HCT116 (cell line): ENCODE results near the gene DCHS2. TPM values are rescaled to one million over a fixed set of nuclear protein-coding genes. Genes with fewer than 3 reads are reported as not detected.

Source experiments
- ATAC-seq: fragments of 200-7000 bp; cut with Tn5 transposase; 2 replicates; pipeline ENCODE4 v1.9.1; 2020; ENCODE audit warnings: mild to moderate bottlenecking, moderate library complexity
- BruUV-seq: library from RNA; stranded (reverse); fragments of 400-500 nt; replicated peaks from 2 replicates; lab custom pipeline; 2021; lab: Mats Ljungman, UMichigan
- CTCF ChIA-PET: fragments of 300-600 bp; sonication (Branson Sonifier 250); formaldehyde crosslinking; loops from one replicate; lab custom pipeline; 2021; ENCODE audit warnings: antibody characterized with exemption; lab: Charles Lee
- POLR2A ChIA-PET: fragments of 300-600, 350-600 bp; sonication (Branson Sonifier 250); formaldehyde crosslinking; loops from one replicate; lab custom pipeline; 2021; ENCODE audit warnings: antibody characterized with exemption; lab: Charles Lee
- RAD21 ChIA-PET, 2 experiments: fragments of 300-600 bp; sonication (Branson Sonifier 250); formaldehyde crosslinking; loops; one replicate each; lab custom pipeline; 2023; ENCODE audit warnings: low total read pairs in 2 of 2; ENCODE audit not compliant: uncharacterized antibody in 2 of 2, unreplicated experiment in 2 of 2, low non-redundant PET in 1 of 2; lab: Charles Lee
- DNase-seq: peaks from one replicate; pipeline ENCODE4 v3.0.0-alpha.2; 2010; ENCODE audit warnings: low read depth, low spot score
- H2AFZ ChIP-seq: fragments of 200-600 bp; shearing (Covaris generic), sonication (generic); 2 replicates; pipeline ENCODE4 v1.6.1; 2017; ENCODE audit warnings: low read depth, mixed run types, mixed read lengths, antibody characterized with exemption, low read length; ENCODE audit not compliant: poor library complexity, severe bottlenecking
- H3K27ac ChIP-seq: 2 replicates; pipeline ENCODE4 v1.5.1; 2012; ENCODE audit warnings: low read depth, low read length
- H3K27me3 ChIP-seq: fragments of 200-600 bp; sonication (generic); 2 replicates; pipeline ENCODE4 v1.6.1; 2016; ENCODE audit warnings: mixed run types, low read length, mixed read lengths; ENCODE audit not compliant: insufficient read depth
- H3K36me3 ChIP-seq, 2 experiments: fragments of 200-500 bp in 1 of 2; fragments of 200-600 bp in 1 of 2; sonication (Bioruptor generic) in 1 of 2; sonication (generic) in 1 of 2; 2 replicates each; pipeline versions ENCODE4 v1.5.1 to v1.6.1; 2014 to 2016; ENCODE audit warnings: low read length in 2 of 2, inconsistent platforms in 1 of 2, mixed read lengths in 1 of 2, mixed run types in 1 of 2; ENCODE audit not compliant: insufficient read depth in 2 of 2, control insufficient read depth in 1 of 2
- H3K4me1 ChIP-seq, 2 experiments: fragments of 200-600 bp in 1 of 2; sonication (generic) in 1 of 2; 2 replicates each; pipeline versions ENCODE4 v1.5.1 to v1.6.1; 2012 to 2017; ENCODE audit warnings: low read length in 2 of 2, inconsistent platforms in 1 of 2, mild to moderate bottlenecking in 1 of 2, mixed read lengths in 1 of 2, mixed run types in 1 of 2, moderate library complexity in 1 of 2; ENCODE audit not compliant: insufficient read depth in 2 of 2, control insufficient read depth in 1 of 2
- H3K4me2 ChIP-seq: fragments of 200-600 bp; sonication (generic); 2 replicates; pipeline ENCODE4 v1.6.1; 2017; ENCODE audit warnings: mixed run types, low read length, mixed read lengths
- H3K4me3 ChIP-seq, 2 experiments: fragments of 200-600 bp in 1 of 2; sonication (generic) in 1 of 2; replicated peaks in 1 of 2; 2 replicates each; pipeline ENCODE4 v1.5.1; 2011 to 2016; ENCODE audit warnings: low read length in 2 of 2, control low read depth in 1 of 2, low read depth in 1 of 2, mild to moderate bottlenecking in 1 of 2, mixed read lengths in 1 of 2, mixed run types in 1 of 2
- H3K79me2 ChIP-seq: fragments of 200-600 bp; sonication (generic); 2 replicates; pipeline ENCODE4 v1.6.1; 2017; ENCODE audit warnings: mild to moderate bottlenecking, mixed run types, low read length, moderate library complexity, mixed read lengths; ENCODE audit not compliant: insufficient read depth
- H3K9ac ChIP-seq: fragments of 200-600 bp; sonication (generic); 2 replicates; pipeline ENCODE4 v1.6.1; 2016; ENCODE audit warnings: low read length, mixed read lengths
- H3K9me2 ChIP-seq: fragments of 200-600 bp; sonication (generic), shearing (Covaris generic); 2 replicates; pipeline ENCODE4 v1.6.1; 2017; ENCODE audit warnings: mixed run types, mild to moderate bottlenecking, moderate library complexity; ENCODE audit not compliant: insufficient read depth
- H3K9me3 ChIP-seq, 2 experiments: fragments of 200-500 bp in 1 of 2; fragments of 200-600 bp in 1 of 2; sonication (Bioruptor generic) in 1 of 2; sonication (generic) in 1 of 2; 2 replicates each; pipeline ENCODE4 v1.6.1; 2014 to 2017; ENCODE audit warnings: low read length in 2 of 2, mixed read lengths in 2 of 2, inconsistent platforms in 1 of 2, low read depth in 1 of 2, mild to moderate bottlenecking in 1 of 2, mixed run types in 1 of 2, moderate library complexity in 1 of 2; ENCODE audit not compliant: control insufficient read depth in 1 of 2, insufficient read depth in 1 of 2
- H4K20me1 ChIP-seq: fragments of 200-600 bp; sonication (generic), shearing (Covaris generic); 2 replicates; pipeline ENCODE4 v1.6.1; 2017; ENCODE audit warnings: mixed run types, mild to moderate bottlenecking, moderate library complexity; ENCODE audit not compliant: insufficient read depth
- CBX3 ChIP-seq: IDR thresholded peaks from 2 replicates; pipeline ENCODE4 v1.6.1; 2012; ENCODE audit warnings: low read depth
- CEBPB ChIP-seq: IDR thresholded peaks from 2 replicates; pipeline ENCODE4 v1.6.1; 2012; ENCODE audit warnings: low read depth
- EGR1 ChIP-seq: IDR thresholded peaks from 2 replicates; pipeline ENCODE4 v1.6.1; 2012; ENCODE audit warnings: low read depth
- ELF1 ChIP-seq: IDR thresholded peaks from 2 replicates; pipeline ENCODE4 v1.6.1; 2012; ENCODE audit warnings: low read depth, borderline replicate concordance
- JUND ChIP-seq: IDR thresholded peaks from 2 replicates; pipeline ENCODE4 v1.6.1; 2012
- RAD21 ChIP-seq: IDR thresholded peaks from 2 replicates; pipeline ENCODE4 v1.6.1; 2012; ENCODE audit warnings: low read depth, mild to moderate bottlenecking
- SIN3A ChIP-seq: IDR thresholded peaks from 2 replicates; pipeline ENCODE4 v1.6.1; 2012; ENCODE audit warnings: low read depth
- SP1 ChIP-seq: IDR thresholded peaks from 2 replicates; pipeline ENCODE4 v1.6.1; 2012; ENCODE audit warnings: low read depth
- TCF7L2 ChIP-seq: IDR thresholded peaks from 2 replicates; pipeline ENCODE4 v1.7.0; 2011; ENCODE audit warnings: borderline replicate concordance, inconsistent platforms; ENCODE audit not compliant: insufficient read depth, insufficient read length; ENCODE audit errors: extremely low read depth
- YY1 ChIP-seq: IDR thresholded peaks from 2 replicates; pipeline ENCODE4 v1.6.1; 2011; ENCODE audit warnings: low read length, low read depth, moderate library complexity, mild to moderate bottlenecking; ENCODE audit not compliant: insufficient replicate concordance; ENCODE audit errors: extremely low read depth
- ZFX ChIP-seq: fragments of 450-650 bp; IDR thresholded peaks from 2 replicates; pipeline ENCODE4 v1.6.1; 2017
- ZNF274 ChIP-seq: fragments of 200-500 bp; sonication (Bioruptor generic); IDR thresholded peaks from 2 replicates; pipeline ENCODE4 v1.6.1; 2014; ENCODE audit warnings: mild to moderate bottlenecking, low read depth, low read length, inconsistent platforms
- intact Hi-C: fragments of 100-400 bp; cut with micrococcal nuclease; formaldehyde crosslinking; loops from 2 replicates; pipeline ENCODE4 v1.10.0; 2022
- total RNA-seq: library from RNA; stranded (reverse); gene quantifications from one replicate; pipeline ENCODE4 v1.2.1, GENCODE V29; 2021; ENCODE audit not compliant: unreplicated experiment
- TF ChIP-seq, protein P1 (sequence below), 3 experiments: fragments of 200-600 bp in 1 of 3; sonication (generic) in 1 of 3; IDR thresholded peaks in 2 of 3; conservative IDR thresholded peaks in 1 of 3; 2 replicates each; pipeline ENCODE4 v1.5.1; 2012 to 2017; ENCODE audit warnings: low read depth in 2 of 3, low read length in 2 of 3, antibody characterized with exemption in 1 of 3, borderline replicate concordance in 1 of 3, control low read depth in 1 of 3, mild to moderate bottlenecking in 1 of 3, mixed read lengths in 1 of 3, mixed run types in 1 of 3, moderate library complexity in 1 of 3; ENCODE audit not compliant: insufficient read depth in 1 of 3
- TF ChIP-seq, protein P2 (sequence below): IDR thresholded peaks from 2 replicates; pipeline ENCODE4 v1.6.1; 2012

Gene DCHS2
- total RNA-seq, 1 experiment from 2014 or later: 0.05 TPM

DNA sequence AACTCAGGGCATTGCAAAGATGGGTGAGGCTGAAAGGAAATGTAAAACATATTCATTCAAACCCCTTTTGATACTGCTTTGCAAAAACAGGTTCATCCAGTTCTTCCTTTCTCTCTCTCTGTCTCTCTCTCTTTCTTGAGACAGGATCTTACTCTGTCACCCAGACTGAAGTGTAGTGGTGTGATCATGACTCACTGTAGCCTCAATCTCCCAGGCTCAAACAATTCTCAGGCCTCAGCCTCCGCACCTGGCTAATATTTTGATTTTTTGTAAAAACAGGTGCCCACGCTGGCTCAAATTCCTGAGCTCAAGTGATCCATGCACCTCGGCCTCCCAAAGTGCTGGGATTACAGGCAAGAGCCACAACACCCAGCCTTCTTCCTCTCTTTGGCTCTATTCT is 15.6 kb upstream of the DCHS2 start:
- ATAC-seq: no peak

DNA sequence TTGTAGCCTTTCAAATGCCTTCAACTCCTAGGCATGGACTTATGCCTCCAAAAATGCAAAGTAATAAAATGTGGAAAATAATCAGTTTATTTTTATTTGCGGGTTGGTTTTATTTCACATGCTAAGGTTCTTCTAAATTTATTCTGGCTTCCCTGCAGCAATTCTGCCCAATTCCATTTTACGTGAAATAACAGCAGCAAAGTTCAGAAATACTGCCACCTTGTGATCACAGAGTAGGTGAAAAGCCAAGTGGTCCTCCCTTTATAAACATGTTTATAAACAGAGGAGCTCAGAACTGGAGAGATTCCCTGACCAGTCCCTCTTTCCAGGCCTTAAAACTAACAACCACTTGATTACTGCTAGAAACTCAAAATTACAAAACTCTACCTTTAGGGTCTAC is 14.7 kb upstream of the DCHS2 start:
- intact Hi-C loops: loop anchor here (2.0 to 10.0 kb wide), 4 partner anchors 107 to 719 kb away; partner anchors contain the start of gene SFRP2
- Histone ChIP-seq H3K79me2 (no peaks in the 10 kb centered on the region), H3K9me3 (no peaks in the 10 kb centered on the region), H3K36me3 (no peaks in the 10 kb centered on the region), H3K27me3 (peaks cover 14% of the 10 kb centered on the region), H3K4me2 (no peak overlapping the region), H3K9ac (no peak overlapping the region), H4K20me1 (no peaks in the 10 kb centered on the region), H3K4me3 (no peak overlapping the region), H2AFZ (no peak overlapping the region), H3K4me1 (peaks cover 0 to 2% of the 10 kb centered on the region in 2 experiments; a peak in 1 of 4 replicates), H3K27ac (no peak overlapping the region), H3K9me2 (no peaks in the 10 kb centered on the region)
- DNase-seq: peak; percentile 13
- ATAC-seq: peak; percentile 79
- ChIA-PET CTCF (interaction anchor here (0.6 to 2.2 kb wide), 22 partner anchors 9 to 720 kb away, joined by 3 to 17 read pairs (median 5); partner anchors contain the start of gene PLRG1), POLR2A (no interaction called here), RAD21 (interaction anchor here in 1 of 2 experiments (0.7 to 0.9 kb wide), 2 partner anchors 162 to 177 kb away, joined by 3 to 5 read pairs; no protein-coding TSS in a partner anchor)
- peak; percentile 62 for TF ChIP-seq RAD21
- TF ChIP-seq, protein P1, sequence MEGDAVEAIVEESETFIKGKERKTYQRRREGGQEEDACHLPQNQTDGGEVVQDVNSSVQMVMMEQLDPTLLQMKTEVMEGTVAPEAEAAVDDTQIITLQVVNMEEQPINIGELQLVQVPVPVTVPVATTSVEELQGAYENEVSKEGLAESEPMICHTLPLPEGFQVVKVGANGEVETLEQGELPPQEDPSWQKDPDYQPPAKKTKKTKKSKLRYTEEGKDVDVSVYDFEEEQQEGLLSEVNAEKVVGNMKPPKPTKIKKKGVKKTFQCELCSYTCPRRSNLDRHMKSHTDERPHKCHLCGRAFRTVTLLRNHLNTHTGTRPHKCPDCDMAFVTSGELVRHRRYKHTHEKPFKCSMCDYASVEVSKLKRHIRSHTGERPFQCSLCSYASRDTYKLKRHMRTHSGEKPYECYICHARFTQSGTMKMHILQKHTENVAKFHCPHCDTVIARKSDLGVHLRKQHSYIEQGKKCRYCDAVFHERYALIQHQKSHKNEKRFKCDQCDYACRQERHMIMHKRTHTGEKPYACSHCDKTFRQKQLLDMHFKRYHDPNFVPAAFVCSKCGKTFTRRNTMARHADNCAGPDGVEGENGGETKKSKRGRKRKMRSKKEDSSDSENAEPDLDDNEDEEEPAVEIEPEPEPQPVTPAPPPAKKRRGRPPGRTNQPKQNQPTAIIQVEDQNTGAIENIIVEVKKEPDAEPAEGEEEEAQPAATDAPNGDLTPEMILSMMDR (IDR thresholded peaks at IDR 0.05 in 2 of 3, conservative IDR thresholded peaks at IDR 0.05 in 1 of 3; ENCODE audit: borderline replicate concordance in 1 of 3, insufficient read depth in 1 of 3, low read depth in 2 of 3, low read length in 2 of 3): peak; percentile 45 to 52 (median 49); a peak in 4 of 6 replicates
- TF ChIP-seq, protein P2, sequence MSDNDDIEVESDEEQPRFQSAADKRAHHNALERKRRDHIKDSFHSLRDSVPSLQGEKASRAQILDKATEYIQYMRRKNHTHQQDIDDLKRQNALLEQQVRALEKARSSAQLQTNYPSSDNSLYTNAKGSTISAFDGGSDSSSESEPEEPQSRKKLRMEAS: no peak
- BruUV-seq: no TSS peak

More for the DNA sequence above, 15.6 kb upstream of the DCHS2 start:
- POLR2A ChIA-PET: no interaction called here
- no TSS peak for BruUV-seq
- no peak overlapping the region for H3K9ac ChIP-seq
- no peak for DNase-seq
- no peaks in the 10 kb centered on the region for H3K9me2 ChIP-seq
- peaks cover 0 to 2% of the 10 kb centered on the region in 2 experiments; a peak in 1 of 4 replicates for H3K4me1 ChIP-seq
- intact Hi-C loops: loop anchor here (2.0 to 10.0 kb wide), 4 partner anchors 108 to 720 kb away; partner anchors contain the start of gene SFRP2
- H4K20me1 ChIP-seq: no peaks in the 10 kb centered on the region
- no peak overlapping the region for H3K27ac ChIP-seq
- no peaks in the 10 kb centered on the region for H3K9me3 ChIP-seq
- TF ChIP-seq SP1: no peak
- no peak for TF ChIP-seq ZNF274
- no peak for TF ChIP-seq CBX3
- TF ChIP-seq TCF7L2: no peak
- TF ChIP-seq ZFX: no peak
- TF ChIP-seq JUND: no peak; the same call in 1 of the 2 replicates
- TF ChIP-seq SIN3A: no peak
- no peak for TF ChIP-seq YY1
- no peak for TF ChIP-seq CEBPB
- no peak for TF ChIP-seq ELF1
- no peak for TF ChIP-seq EGR1
- H3K4me3 ChIP-seq: no peak overlapping the region
- no peak overlapping the region for H3K4me2 ChIP-seq
- peaks cover 10% of the 10 kb centered on the region for H3K27me3 ChIP-seq
- H2AFZ ChIP-seq: no peak overlapping the region
- CTCF ChIA-PET: interaction anchor here (0.8 to 2.2 kb wide), 12 partner anchors 9 to 721 kb away, joined by 3 to 17 read pairs (median 6); partner anchors contain the start of gene PLRG1
- H3K79me2 ChIP-seq: no peaks in the 10 kb centered on the region
- no peaks in the 10 kb centered on the region for H3K36me3 ChIP-seq
- RAD21 ChIA-PET: no interaction called here
